GM12878 (cell line): ENCODE results near the gene GTF3C1. TPM values are rescaled to one million over a fixed set of nuclear protein-coding genes. Genes with fewer than 3 reads are reported as not detected.

Experiments used
- ASH2L ChIP-seq: fragments of 300-600, 200-600 bp; sonication (generic); IDR thresholded peaks from 2 replicates; pipeline ENCODE4 v1.6.1; 2017; ENCODE audit warnings: low read depth, mild to moderate bottlenecking, borderline replicate concordance
- BACH1 ChIP-seq: fragments of 450-650 bp; IDR thresholded peaks from 2 replicates; pipeline ENCODE4 v1.6.1; 2017; ENCODE audit warnings: mild to moderate bottlenecking, borderline replicate concordance
- BHLHE40 ChIP-seq, 2 experiments: fragments of 450-650 bp in 1 of 2; IDR thresholded peaks; 2 replicates each; pipeline ENCODE4 v1.6.1; 2011 to 2017; ENCODE audit warnings: low read depth in 2 of 2, borderline replicate concordance in 1 of 2, improper control_type of control experiment in 1 of 2, low read length in 1 of 2, mild to moderate bottlenecking in 1 of 2
- BRCA1 ChIP-seq: IDR thresholded peaks from 2 replicates; pipeline ENCODE4 v1.6.1; 2011; ENCODE audit warnings: low read depth, low read length, improper control_type of control experiment
- CHD4 ChIP-seq: fragments of 200-600 bp; sonication (generic); IDR thresholded peaks from 2 replicates; pipeline ENCODE4 v1.6.1; 2016; ENCODE audit warnings: mild to moderate bottlenecking
- CTCF ChIP-seq, 3 experiments: IDR thresholded peaks in 2 of 3; conservative IDR thresholded peaks in 1 of 3; 2 replicates each; pipeline ENCODE4 v1.5.1; 2011; ENCODE audit warnings: low read depth in 3 of 3, low read length in 3 of 3, mild to moderate bottlenecking in 3 of 3, control low read depth in 2 of 3, moderate library complexity in 2 of 3, inconsistent platforms in 1 of 3, mixed read lengths in 1 of 3; ENCODE audit not compliant: control insufficient read depth in 2 of 3, insufficient read depth in 1 of 3; ENCODE audit errors: extremely low read depth in 1 of 3
- FOXK2 ChIP-seq: fragments of 450-650 bp; IDR thresholded peaks from 2 replicates; pipeline ENCODE4 v1.6.1; 2017; ENCODE audit warnings: mild to moderate bottlenecking, moderate library complexity
- FOXM1 ChIP-seq: IDR thresholded peaks from 2 replicates; pipeline ENCODE4 v1.6.1; 2012; ENCODE audit warnings: low read depth, mild to moderate bottlenecking, inconsistent platforms, low read length, moderate library complexity
- GABPA ChIP-seq: IDR thresholded peaks from 2 replicates; pipeline ENCODE4 v1.6.1; 2014; ENCODE audit warnings: antibody characterized with exemption, low read depth, mild to moderate bottlenecking, inconsistent platforms
- HDAC2 ChIP-seq: fragments of 200-600 bp; sonication (generic); IDR thresholded peaks from 2 replicates; pipeline ENCODE4 v1.6.1; 2017
- HDAC6 ChIP-seq: fragments of 200-600 bp; sonication (generic); IDR thresholded peaks from one replicate; pipeline ENCODE4 v1.8.0; 2017; ENCODE audit warnings: antibody characterized with exemption; ENCODE audit not compliant: unreplicated experiment
- KDM1A ChIP-seq: fragments of 200-600 bp; sonication (generic); IDR thresholded peaks from 2 replicates; pipeline ENCODE4 v1.6.1; 2016; ENCODE audit warnings: borderline replicate concordance
- MEF2B ChIP-seq: fragments of 450-650 bp; IDR thresholded peaks from 2 replicates; pipeline ENCODE4 v1.6.1; 2018; ENCODE audit warnings: mild to moderate bottlenecking, moderate library complexity; ENCODE audit not compliant: partially characterized antibody, poor library complexity, severe bottlenecking
- MYC ChIP-seq: IDR thresholded peaks from 2 replicates; pipeline ENCODE4 v1.6.1; 2011; ENCODE audit warnings: mild to moderate bottlenecking, low read length, moderate library complexity, inconsistent platforms; ENCODE audit not compliant: insufficient read depth, insufficient replicate concordance, insufficient read length, severe bottlenecking
- NFXL1 ChIP-seq: fragments of 450-650 bp; IDR thresholded peaks from 2 replicates; pipeline ENCODE4 v1.6.1; 2017; ENCODE audit warnings: antibody characterized with exemption, mild to moderate bottlenecking, borderline replicate concordance
- NRF1 ChIP-seq: conservative IDR thresholded peaks from 2 replicates; pipeline ENCODE4 v1.6.1; 2011; ENCODE audit warnings: mild to moderate bottlenecking, low read depth, low read length, improper control_type of control experiment
- PAX5 ChIP-seq: IDR thresholded peaks from 2 replicates; pipeline ENCODE4 v1.6.1; 2011; ENCODE audit warnings: low read depth, low read length, borderline replicate concordance
- PAX8 ChIP-seq: fragments of 450-650 bp; IDR thresholded peaks from 2 replicates; pipeline ENCODE4 v1.6.1; 2017; ENCODE audit warnings: mild to moderate bottlenecking, moderate library complexity
- POLR2A ChIP-seq: IDR thresholded peaks from 2 replicates; pipeline ENCODE4 v1.6.1; 2011; ENCODE audit warnings: low read depth, mild to moderate bottlenecking, low read length
- RELB ChIP-seq: fragments of 450-650 bp; IDR thresholded peaks from 2 replicates; pipeline ENCODE4 v1.6.1; 2017; ENCODE audit warnings: low read depth, mild to moderate bottlenecking, moderate library complexity
- SKIL ChIP-seq: fragments of 450-650 bp; IDR thresholded peaks from 2 replicates; pipeline ENCODE4 v1.6.1; 2017; ENCODE audit warnings: mild to moderate bottlenecking, low read depth, inconsistent platforms; ENCODE audit not compliant: poor library complexity, severe bottlenecking
- STAT3 ChIP-seq: IDR thresholded peaks from 2 replicates; pipeline ENCODE4 v1.6.1; 2011; ENCODE audit warnings: low read depth, low read length, improper control_type of control experiment
- YBX1 ChIP-seq: fragments of 450-650 bp; IDR thresholded peaks from 2 replicates; pipeline ENCODE4 v1.6.1; 2016; ENCODE audit warnings: antibody characterized with exemption
- polyA plus RNA-seq, 11 experiments: library from polyadenylated mRNA; depleted of rRNA in 4 of 11; unstranded in 6 of 11; stranded (reverse) in 5 of 11; fragments of >200 nt; fragmentation: Nextera tagmentation in 4 of 11; fragmentation: Illumina TruSeq in 1 of 11; extraction: Ambion mirVana in 4 of 11; extraction: Trizol in 1 of 11; gene quantifications; 1 replicate in 1 of 11; 2 replicates in 10 of 11; pipeline versions ENCODE4 v1.2.1 to v1.2.3, GENCODE V29; 2011 to 2016; ENCODE audit warnings: inconsistent platforms in 2 of 11, missing spikeins in 2 of 11, low read depth in 1 of 11
- total RNA-seq, 4 experiments: library from RNA; depleted of rRNA in 3 of 4; stranded (reverse); fragments of >200 nt in 3 of 4; fragmentation: Illumina TruSeq in 1 of 4; extraction: Trizol in 1 of 4; gene quantifications; 2 replicates each; pipeline versions ENCODE4 v1.2.1 to v1.2.3, GENCODE V29; 2013 to 2021
- TF ChIP-seq, protein P1 (sequence below): IDR thresholded peaks from 2 replicates; pipeline ENCODE4 v1.6.1; 2012; ENCODE audit warnings: low read depth, low read length, improper control_type of control experiment

Gene GTF3C1
- total and polyA plus RNA-seq, 10 of the 15 experiments (the other 5 are each of a cell fraction or from before 2014, with no cell fraction given) = 0.98 to 60.9 (median 34.3) TPM

DNA sequence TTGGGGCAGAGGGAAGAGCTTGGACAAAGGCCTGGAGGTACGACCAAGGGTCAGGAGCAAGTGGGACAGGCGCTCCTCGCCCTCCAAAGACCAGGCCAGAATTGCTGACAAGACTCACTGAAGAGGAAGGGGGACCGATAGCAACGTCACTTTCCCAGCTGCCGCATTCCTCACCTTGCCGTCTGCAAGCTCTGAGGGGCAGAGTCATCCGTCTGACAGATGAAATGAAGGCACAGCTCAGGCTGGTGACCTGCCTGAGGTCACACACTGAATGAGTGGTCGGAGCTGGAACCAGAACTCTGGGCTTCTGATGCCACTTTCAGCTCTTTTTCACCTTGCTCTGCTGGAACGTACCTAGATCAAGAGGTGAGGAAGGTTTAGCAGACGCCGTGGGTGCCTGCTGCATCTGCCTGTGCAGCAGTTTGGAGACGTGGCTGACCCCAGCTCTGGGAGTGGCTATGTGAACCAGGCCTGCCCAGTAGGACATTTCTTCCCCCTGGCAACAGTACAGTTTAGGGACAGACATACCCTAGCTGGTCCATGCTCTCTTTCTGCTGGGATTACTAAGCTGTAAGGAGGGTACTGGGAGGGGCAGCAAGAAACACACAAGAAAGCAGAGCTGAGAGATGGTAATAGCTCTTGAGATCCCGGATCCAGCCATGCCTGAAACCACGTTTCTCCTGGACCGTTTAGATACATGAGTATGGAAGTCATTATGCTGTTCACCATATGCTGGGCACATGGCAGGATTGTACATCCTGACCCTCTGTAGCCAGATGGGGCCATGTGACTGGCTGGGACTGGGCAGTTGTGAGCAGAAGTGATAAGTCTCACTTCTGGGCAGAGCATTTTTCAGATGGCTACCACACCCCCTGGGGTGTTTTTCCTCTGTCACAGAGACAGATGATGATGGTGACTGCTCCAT lies 96.9 kb downstream of the GTF3C1 start (continued):
- no peak for TF ChIP-seq SKIL
- TF ChIP-seq POLR2A = peak; percentile 73
- no peak for TF ChIP-seq KDM1A
- no peak for TF ChIP-seq CTCF (IDR thresholded peaks at IDR 0.05 in 2 of 3, conservative IDR thresholded peaks at IDR 0.05 in 1 of 3; ENCODE audit: control insufficient read depth in 2 of 3, extremely low read depth in 1 of 3, insufficient read depth in 1 of 3, low read depth in 3 of 3, low read length in 3 of 3)
- no peak for TF ChIP-seq MYC
- no peak for TF ChIP-seq BRCA1
- TF ChIP-seq BHLHE40 (IDR thresholded peaks at IDR 0.05; ENCODE audit: borderline replicate concordance in 1 of 2, low read depth in 2 of 2, low read length in 1 of 2) = no peak
- no peak for TF ChIP-seq RELB
- TF ChIP-seq YBX1 = no peak
- TF ChIP-seq MEF2B = no peak
- no peak for TF ChIP-seq NFXL1
- no peak for TF ChIP-seq STAT3
- TF ChIP-seq BACH1 = 0 out of 2 replicates have a peak, but pooled peaks have one; percentile 15
- no peak for TF ChIP-seq HDAC6
- TF ChIP-seq CHD4 = no peak
- TF ChIP-seq, protein P1, sequence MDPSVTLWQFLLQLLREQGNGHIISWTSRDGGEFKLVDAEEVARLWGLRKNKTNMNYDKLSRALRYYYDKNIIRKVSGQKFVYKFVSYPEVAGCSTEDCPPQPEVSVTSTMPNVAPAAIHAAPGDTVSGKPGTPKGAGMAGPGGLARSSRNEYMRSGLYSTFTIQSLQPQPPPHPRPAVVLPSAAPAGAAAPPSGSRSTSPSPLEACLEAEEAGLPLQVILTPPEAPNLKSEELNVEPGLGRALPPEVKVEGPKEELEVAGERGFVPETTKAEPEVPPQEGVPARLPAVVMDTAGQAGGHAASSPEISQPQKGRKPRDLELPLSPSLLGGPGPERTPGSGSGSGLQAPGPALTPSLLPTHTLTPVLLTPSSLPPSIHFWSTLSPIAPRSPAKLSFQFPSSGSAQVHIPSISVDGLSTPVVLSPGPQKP = no peak
- no peak for TF ChIP-seq ASH2L
- TF ChIP-seq NRF1 = no peak
- no peak for TF ChIP-seq FOXK2
- TF ChIP-seq FOXM1 = peak; percentile 36; the same call in 1 of the 2 replicates
- no peak for TF ChIP-seq PAX8
- TF ChIP-seq PAX5 = no peak; the same call in 1 of the 2 replicates
- no peak for TF ChIP-seq GABPA
- TF ChIP-seq HDAC2 = no peak
